ENCODE results near the gene MZF1. TPM values are rescaled to one million over a fixed set of nuclear protein-coding genes. Genes with fewer than 3 reads are reported as not detected.

The MZF1 gene
- total RNA-seq, 1 donor from 2014 or later = 50.7 TPM

GRCh38 chr19:58584498-58585441 lies 11.6 kb upstream of the MZF1 start:
- no peak for DNase-seq
- Histone ChIP-seq H3K4me1 (peaks cover 8% of the 10 kb centered on the region), H3K9me3 (no peaks in the 10 kb centered on the region), H3K4me3 (no peak overlapping the region), H3K36me3 (peaks cover 33% of the 10 kb centered on the region), H3K27me3 (ENCODE audit: low read depth) (no peaks in the 10 kb centered on the region), H3K27ac (no peak overlapping the region)
- intact Hi-C loops (cut with DNase I) = no loop called here
- no peak for ATAC-seq
- TF ChIP-seq CTCF (IDR thresholded peaks at IDR 0.05) = no peak

DNA sequence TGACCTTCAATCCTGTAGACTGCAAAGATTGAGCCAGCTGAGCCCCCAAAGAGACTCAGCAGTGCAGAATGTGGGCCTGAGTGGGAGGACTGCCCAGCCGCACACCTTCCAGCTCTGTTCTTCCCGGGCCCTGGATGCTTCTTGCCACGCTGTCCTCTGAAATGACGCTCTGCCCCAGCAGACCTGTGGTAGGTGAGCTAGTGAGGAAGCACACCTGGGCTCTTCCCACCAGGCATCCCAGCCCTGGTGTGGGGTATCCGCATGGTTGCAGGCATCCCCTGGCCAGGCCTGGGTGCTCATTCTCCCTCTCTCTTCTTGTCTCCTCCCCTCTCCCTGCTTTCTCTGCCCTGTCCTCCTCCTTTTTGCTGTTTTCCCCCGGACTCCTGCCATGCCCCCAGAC lies 9.8 kb upstream of the MZF1 start:
- no peak for TF ChIP-seq CTCF (IDR thresholded peaks at IDR 0.05)
- Histone ChIP-seq H3K27me3 (ENCODE audit: low read depth) (no peaks in the 10 kb centered on the region), H3K36me3 (peaks cover 33% of the 10 kb centered on the region), H3K4me1 (peaks cover 8% of the 10 kb centered on the region), H3K27ac (no peak overlapping the region), H3K9me3 (no peaks in the 10 kb centered on the region), H3K4me3 (no peak overlapping the region)
- DNase-seq (no peak), ATAC-seq (no peak)
- intact Hi-C loops (cut with DNase I) = no loop called here

- peak overlapping the region; percentile 70 for H3K27ac ChIP-seq
Measured at GRCh38 chr19:58581227-58582141, 8.3 kb upstream of the MZF1 start.

DNA sequence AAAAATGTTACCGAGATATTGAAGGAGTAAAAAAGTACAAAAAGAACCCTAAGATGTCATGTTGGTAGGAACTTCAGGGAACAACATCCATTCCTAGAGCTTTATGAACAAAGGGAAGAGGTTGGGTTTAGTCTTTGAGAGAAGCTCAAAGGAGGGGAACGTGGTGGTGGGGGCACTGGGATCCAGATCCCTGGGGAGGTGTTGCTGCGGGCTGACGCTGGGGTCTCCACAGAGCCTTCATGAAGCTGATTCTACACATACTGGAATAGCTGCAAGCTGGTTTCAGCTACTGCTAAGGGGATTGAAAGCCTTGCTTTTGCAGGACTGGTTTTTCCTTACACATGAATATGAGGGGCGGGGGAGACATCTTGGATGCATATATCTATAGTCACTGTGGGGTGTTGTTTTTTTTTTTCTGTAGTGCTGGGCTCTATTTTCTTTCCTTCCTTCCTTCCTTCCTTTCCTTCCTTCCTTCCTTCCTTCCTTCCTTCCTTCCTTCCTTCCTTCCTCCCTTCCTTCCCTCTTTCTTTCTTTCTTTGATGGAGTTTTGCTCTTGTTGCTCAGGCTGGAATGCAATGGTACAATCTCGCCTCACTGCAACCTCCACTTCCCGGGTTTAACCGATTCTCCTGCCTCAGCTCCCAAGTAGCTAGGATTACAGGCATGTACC lies 6.5 kb upstream of the MZF1 start:
- Histone ChIP-seq H3K4me1 (peaks cover 15% of the 10 kb centered on the region), H3K36me3 (peaks cover 33% of the 10 kb centered on the region), H3K27me3 (ENCODE audit: low read depth) (no peaks in the 10 kb centered on the region), H3K27ac (no peak overlapping the region), H3K4me3 (no peak overlapping the region), H3K9me3 (no peaks in the 10 kb centered on the region)
- no peak for ATAC-seq
- intact Hi-C loops (cut with DNase I) = no loop called here
- no peak for TF ChIP-seq CTCF (IDR thresholded peaks at IDR 0.05)
- no peak for DNase-seq

More at GRCh38 chr19:58581227-58582141, 8.3 kb upstream of the MZF1 start:
- Histone ChIP-seq H3K36me3 (peaks cover 33% of the 10 kb centered on the region), H3K4me1 (peaks cover 13% of the 10 kb centered on the region), H3K9me3 (no peaks in the 10 kb centered on the region), H3K4me3 (no peak overlapping the region), H3K27me3 (ENCODE audit: low read depth) (no peaks in the 10 kb centered on the region)
- TF ChIP-seq CTCF (IDR thresholded peaks at IDR 0.05) = peak; percentile 94
- DNase-seq (peak; percentile 92), ATAC-seq (peak; percentile 96 to 97)
- intact Hi-C loops (cut with DNase I) = no loop called here

All from lower lobe of right lung (tissue), 2 donors.